NAMALWA (cell line): ENCODE data around the gene IL19.
"Not testable (repeated sequence)": the region's sequence is repeated elsewhere in the genome, so short reads cannot be mapped to it uniquely, and the experiment has no call there.

Experiments used
- DNase-seq: peaks from one replicate; pipeline ENCODE4 v3.0.0-alpha.2; 2015; ENCODE audit warnings: low spot score

Gene IL19

DNA sequence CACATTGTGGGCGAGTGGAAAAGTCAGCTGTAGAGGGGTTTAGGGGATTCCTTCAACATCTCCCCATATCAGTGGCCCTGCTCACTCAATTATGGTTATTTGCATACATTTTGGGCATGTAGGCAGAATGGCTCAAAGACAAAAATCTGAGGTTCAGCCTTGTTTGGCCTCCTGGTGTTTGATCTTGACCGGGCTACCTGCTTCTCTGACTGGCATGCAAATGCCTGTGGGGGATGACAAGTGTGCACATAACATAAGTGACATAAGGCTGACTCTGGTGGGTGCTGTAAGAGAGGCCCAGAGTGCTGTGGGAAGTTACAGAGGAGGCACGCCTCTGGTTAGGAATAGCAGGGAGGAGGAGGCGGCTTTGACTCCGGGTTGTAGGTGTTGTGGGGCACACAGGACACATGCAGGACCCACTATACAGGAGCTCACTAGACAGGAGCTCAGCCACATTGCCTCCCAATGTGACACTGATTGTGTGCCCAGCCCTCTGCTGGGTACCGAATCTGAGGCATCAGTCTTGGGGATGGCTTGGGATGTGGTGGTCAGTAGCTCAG, 29.4 kb upstream of the IL19 start:
- no peak for DNase-seq

DNA sequence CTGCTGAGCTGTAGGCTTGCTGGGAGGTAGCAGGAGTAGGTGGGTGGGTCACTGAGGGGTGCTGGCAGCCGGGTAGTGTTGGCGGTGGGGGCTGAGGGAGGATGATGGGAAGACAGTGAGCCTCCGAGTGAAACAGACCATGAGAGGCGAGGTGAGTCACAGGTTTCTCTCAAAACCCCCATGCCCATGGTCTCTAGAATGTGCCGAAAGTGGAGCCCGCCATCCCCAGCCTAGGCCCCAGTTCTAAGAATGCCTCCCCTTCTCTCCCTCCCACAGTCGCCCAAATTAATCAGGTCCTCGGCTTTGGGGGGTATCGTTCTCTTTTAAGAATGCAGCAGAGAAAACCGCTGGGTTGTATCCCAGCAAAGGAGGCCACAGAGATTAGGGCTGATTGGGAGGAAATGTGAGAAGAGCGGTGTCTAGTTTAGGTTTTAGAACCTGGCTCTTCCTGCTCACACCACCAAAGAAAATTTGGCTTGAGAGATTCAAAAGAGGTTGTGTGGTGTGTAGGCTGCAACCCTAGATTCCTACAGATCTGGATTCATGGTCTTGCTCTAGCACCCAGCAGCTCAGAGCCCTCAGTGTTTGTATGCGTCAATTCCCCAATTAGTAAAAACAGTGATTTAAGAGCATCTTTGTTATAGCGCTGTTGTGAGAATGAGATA, 27.7 kb upstream of the IL19 start:
- no peak for DNase-seq

DNA sequence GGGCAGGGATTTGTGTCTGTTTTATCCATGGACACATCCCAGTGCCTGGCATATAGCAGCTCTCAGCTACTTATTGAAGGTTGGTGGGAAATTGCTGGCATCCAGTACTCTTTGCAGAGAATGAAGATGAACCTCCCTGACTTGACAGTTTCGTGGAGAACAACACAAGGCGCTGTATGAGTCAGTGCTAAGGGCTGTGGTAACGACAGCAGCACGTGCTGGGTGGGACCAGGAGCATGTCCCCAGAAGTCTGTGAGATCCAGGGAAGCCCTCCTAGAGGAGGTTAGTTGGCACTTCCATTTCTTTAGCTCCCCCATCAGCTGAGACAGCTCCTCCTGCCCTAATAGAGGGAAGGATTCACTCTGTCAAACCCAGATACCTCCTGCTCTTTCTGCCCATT, 25.9 kb upstream of the IL19 start:
- no peak for DNase-seq

DNA sequence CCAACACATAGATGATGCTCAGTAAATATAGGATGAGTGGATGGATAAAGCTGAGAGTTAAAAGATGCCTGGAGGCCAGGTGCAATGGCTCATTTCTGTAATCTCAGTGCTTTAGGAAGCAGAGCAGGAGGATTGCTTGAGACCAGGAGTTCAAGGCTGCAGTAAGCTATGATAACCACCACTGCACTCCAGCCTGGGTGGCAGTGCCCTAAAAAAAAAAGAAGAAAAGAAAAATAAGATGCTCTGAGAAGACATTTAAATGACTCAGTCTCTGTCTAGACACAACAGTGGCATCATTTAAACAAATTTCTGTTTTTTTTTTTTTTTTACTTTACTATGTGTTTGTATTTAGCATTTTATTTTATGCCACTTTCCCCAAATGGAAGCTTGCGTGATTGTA, 25.3 kb upstream of the IL19 start:
- DNase-seq: no peak

DNA sequence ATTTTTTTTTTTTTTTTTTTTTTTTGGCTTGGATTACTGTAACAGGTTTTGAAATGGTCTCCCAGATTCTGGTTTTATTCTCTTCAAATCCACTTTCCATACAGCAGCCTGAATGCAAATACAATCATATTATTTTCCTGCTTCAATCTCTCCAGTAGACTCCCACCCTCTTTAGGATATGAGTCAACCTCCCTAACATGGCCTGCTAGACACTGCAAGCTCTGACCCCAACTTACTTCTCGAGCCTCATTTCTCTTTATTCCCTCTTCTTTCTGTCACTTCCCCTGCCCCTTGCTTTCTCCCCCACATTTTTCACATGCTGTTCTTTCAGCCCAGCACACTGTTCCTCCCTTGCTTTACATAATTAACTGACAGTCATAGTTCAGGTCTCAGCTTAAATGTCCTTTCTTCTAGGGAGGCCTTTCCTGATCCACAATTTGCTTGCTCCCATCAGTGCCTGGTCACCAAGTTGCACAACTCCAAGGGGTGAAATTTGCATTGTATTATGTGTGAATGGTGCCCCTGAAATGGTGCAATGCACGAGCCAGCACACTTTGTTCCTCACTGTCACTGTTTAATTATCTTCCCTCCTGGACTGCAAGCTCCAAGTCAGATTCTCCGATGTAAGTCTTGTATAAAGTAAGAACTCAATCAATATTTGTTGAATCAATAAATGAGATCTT, 22.1 kb upstream of the IL19 start:
- no peak for DNase-seq

DNA sequence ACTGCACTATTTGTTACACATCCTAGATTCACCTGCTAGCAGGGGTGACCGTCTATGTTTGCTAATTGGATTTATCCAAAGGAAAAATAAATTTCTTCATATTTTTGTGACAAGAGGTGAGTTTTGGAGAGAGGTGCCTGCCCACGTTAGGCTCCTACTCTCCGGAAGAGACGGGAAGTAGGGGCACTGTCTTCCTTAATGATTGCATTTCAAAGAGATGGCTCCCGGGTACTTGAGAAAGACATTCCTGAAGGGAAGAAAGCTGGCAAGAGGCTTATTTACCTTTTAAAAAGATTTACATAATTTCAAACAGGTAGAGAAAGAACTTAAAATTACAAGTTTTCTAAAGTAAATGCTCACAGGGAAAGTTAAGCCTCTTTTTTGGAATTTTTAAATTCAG, 18.7 kb upstream of the IL19 start:
- no peak for DNase-seq

DNA sequence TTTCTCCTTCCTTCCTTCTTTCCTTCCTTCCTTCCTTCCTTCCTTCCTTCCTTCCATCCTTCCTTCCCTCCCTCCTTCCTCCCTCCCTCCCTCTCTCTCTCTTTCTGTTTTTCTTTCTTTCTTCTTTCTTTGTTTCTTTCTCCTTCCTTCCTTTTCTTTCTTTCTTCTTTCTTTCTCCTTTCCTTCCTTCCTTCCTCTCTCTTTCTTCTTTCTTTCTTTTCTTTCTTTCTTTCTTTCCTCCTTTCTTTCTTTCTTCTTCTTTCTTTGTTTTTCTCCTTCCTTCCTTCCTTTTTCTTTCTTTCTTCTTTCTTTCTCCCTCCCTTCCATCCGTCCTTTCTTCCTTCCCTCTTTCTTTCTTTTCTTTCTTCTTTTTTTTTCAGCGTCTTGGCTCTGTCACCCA, 18.1 kb upstream of the IL19 start:
- no peak for DNase-seq

DNA sequence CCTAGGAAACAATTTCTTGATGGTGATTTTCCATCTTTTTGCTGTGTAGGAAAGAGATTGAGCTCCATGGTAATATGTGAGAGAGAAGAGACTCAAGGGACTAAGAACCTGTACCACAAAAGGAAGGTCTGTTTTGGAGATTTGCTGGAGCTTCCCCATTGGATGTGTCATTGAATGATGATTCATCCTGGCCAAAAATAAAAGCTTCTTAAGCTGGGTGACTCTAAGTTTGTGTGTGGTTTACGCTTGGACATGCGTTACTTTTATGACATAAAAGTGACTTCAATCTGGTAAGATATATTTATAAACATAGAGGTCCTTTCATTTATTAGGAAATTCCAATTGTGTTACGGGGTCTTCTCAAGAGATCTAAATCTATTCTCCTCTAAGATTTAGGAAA, 17.4 kb upstream of the IL19 start:
- DNase-seq: no peak

DNA sequence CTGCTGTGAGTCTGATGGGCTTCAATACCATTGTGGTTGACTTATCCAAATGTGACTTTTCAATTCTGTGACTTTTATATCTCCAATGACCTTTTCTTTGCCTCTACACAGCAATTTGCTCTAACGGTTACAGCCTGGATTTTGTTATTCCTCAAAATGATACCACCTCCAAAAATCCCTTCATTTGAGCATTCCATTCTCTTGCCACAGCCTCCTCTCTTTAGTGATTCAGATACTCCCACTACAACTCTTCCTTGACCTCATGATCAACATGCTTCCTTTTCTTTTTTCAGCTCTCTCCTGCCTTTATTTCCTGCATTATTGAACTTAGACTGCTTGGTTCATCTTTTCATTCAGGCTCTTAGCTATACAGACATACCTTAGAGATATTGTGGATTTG, 16.6 kb upstream of the IL19 start:
- no peak for DNase-seq

DNA sequence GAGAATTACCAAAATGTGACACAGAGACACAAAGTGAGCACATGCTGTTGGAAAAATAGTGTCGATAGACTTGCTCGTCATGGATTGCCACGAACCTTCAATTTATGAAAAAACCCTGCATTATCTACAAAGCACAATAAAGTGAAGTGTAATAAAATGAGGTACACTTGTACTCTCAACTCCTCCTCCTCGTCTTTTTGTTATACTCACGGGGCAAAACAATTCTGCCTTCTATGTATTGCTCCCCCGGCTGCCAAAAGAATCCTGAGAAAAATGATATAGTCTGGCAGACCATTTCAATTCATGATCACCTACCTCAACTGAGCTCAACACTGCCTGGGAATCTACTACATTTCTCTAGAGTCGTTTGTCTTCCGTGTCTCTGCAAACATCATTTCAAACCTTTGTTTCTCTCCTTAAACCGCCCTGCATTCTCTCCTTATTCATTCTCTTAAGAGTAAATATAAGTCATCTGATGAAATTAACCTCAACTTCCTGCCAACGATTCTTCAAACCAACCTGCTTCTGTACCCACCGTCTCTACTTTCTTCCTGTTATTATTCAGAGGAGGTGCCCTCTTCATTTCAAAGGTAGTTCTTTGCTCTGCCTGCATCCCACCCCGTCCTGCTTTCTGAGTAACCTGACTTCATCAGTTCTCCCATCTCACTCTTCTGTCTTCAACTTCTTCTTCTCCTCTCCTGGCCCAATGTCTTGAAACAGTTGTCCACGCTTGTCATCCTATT, 12.9 kb upstream of the IL19 start:
- DNase-seq: no peak

DNA sequence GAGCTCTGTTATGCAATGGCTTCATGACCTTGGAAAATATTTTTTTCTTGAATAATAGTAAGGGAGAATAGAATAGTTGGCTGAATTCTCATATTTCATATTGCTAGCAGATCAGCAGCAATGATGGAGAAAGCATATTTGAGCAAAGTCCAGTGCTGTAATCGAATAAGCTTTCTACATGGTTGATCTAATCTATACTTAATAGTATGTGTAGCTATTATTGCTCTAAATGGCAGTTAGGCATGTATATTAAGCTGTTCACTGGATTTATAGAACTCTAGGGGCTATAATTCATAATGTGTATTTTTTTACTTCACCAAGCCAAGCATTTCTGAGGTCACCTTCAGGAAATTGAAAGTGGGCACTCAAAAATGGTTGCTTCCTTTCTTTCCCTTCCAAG, 10.0 kb upstream of the IL19 start:
- no peak for DNase-seq

DNA sequence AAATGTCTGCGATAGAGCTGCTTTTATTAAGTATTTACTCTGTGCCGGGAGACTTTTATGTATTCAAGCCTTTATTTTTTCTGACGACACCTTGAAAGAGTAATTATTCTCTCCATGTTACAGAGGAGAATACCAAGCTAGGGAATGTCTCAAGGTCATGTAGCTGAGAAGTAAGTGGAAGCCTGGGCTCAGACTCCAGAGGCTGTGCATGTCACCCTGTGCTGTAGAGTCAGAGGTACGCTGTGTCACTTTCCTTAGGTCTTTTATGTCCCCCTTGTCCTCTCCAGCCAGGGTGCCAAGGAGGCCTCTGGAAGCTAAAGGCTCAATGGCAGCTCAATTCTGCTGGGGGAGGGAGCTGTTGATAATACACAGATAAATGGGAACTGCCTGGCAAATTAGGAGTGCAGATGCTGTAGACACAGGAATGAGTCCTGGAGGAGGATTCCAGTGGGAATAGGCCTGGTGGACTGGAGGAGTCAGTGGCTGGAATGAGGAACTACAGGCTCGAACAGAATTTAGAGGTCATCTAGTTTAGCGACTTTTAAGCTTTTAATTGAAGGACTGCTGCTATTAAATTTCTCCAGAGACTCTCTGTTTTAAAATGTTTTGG, 9.3 kb upstream of the IL19 start:
- DNase-seq: no peak

DNA sequence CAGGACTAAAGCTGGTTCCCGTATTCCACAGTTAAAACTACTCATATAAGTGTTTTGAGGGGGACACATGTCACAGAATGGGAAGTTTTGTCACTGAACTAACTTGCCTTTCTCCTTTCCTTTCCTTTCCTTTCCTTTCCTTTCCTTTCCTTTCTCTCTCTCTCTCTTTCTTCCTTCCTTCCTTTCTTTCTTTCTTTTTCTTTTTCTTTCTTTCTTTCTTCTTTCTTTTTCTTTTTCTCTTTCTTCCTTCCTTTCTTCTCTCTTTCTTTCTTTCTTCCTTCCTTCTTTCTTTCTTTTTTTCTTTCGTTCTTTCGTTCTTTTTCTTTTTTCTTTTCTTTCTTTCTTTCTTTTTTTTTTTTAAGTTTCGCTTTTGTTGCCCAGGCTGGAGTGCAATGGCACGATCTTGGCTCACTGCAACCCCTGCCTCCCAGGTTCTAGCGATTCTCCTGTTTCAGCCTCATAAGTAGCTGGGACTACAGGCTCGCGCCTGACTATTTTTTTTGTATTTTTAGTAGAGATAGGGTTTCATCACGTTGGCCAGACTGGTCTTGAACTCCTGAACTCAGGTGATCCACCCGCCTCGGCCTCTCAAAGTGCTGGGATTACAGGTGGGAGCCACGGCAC, 7.7 kb upstream of the IL19 start:
- not testable (repeated sequence) for DNase-seq

DNA sequence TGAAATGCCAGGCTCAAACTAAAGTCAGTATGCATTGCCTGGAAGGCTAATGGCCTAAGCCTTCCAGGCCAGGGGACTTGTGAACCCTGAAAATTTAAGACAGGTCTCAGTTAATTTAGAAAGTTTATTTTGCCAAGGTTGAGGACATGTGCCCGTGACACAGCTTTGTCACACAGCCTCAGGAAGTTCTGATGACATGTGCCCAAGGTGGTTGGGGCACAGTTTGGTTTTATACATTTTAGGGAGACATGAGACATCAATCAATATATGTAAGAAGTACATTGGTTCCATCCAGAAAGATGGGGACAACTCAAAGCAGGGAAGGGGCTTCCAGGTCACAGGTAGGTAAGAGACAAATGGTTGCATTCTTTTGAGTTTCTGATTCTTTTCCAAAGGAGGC, 4.8 kb upstream of the IL19 start:
- DNase-seq: not testable (repeated sequence)

DNA sequence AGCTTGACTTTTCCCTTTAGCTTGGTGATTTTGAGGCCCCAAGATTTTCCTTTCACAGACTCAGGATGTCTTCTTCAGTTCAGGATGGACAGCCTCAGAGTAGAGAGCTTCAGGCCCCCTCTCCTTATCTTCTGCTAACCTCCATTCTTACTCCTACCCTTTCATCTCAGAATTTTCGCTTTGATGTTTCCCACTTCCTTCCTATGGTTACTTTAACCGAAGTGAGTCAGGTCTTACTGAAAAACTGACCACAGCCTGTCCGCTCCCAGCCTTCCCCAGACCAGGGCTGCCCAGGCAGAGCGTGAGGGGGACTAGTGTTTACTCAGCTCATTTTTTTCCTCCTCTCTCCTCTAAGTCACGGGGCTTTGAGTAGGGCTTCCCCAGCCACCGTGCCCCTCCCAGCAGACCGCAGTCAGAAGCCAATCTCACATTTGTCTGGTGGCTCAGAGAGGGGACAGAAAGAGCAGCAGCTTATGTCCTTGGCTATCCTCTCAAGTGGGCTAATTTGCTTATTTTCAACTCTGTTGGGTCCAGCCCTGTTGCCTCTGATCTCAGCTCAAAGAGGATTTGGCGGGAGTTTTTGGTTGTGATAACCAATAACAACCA, 4.2 kb upstream of the IL19 start:
- DNase-seq: no peak

DNA sequence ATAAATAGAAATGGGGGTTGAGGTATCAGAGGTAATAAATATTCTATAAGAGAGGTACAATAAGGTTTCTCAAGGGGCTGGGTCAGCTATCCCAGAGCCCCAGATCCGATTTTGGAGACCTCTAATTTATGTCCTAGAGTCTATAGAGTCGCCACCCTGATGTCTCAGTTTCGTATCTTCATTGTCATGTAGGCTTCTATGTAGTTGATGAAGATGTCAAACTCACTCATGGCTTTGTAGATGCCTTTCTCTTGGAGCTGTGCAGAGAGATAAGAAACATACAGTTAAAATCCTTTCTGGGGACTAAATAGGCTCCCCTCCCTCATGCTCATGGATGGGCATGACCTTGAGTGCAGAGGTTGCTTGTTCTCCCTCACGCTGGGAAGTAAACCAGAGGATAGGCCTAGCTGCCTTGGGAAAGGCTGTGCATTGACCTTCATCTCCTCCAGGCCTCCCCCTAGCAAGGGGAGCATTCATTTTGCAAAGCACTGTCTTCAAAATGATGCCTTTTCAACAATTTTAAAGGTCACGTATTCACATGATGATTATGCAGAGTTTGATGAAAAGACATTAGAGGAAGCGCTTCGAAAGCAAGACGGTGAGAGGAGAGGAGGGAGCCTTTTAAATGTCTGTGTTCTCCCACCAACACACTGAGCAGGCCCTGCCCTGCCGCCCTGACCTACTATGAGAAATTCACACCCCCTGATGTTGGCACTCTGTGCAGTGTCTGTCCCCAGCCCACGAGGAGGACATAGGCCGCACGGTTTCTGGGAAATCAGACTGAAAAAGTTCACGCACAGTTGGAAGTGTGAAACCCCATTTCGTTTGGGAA, 1.9 kb upstream of the IL19 start:
- no peak for DNase-seq

DNA sequence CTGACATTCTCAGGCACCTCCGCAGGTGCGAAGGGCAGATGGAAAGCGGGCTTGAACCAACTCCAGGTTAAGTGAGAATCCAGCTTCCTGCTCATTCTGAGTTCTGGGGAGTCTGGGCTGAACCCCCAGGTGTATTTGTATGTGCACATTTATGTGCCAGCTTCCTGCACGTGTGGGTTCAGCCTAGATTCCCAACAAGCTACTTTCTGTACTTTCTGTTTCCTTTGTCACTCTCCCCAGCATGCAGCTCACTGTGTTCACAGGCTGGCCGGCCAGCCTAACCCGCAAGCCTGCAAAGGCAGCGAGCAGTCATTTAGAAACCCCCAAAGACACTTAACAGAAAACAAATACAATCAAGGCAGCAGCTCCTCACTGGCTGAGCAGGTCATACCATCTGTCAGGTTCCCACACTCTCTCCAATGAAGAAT, 1.3 kb upstream of the IL19 start:
- peak; percentile 34 for DNase-seq

DNA sequence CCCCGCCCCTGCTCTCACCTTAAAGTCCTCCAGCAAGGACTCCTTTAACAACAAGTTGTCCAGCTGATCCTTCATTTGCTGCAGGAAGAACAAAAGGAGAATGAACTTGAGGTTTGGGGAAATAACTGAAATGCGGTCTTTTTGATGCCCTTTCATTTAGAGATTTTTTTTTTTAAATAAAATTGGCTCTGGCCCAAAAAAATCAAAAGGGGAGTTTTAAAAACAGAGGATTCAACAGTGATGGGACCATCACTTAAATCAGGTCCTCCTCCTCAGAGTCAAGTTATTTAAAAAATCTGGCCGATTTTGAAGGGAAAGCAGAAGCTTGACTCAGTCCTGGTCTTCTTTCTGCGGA, 742 bp downstream of the IL19 start:
- no peak for DNase-seq

DNA sequence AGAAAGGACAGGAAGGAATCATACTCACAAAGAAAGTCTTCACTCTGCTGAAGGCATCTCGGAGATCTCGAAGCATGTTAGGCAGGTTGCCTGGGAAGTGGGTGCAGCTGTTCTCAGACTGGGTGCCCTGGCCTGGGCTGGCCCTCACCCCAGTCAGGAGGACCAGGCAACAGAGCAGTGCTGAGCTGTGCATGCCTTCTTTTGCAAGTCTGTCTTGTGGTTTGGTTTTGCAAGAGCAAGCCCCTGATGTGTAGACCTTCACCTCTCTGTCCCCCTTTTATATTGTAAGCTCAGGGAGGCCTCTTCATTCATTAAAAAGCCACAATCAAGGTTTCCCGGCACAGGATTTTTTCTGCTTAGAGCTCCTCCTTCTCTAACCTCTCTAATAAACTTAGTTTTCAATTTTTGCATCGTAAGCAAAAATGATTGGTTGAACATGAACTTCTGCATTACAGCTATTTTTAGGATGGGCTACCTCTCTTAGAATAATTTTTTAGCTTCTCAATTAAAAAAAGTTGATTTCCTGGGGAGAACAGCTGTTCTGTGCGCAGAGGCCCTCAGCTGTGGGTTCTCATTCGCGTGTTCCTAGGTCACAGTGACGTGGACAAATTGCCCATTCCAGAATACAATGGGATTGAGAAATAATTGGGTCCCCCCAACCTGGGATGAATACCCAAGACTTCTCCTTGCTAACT, 1.8 kb downstream of the IL19 start, which contains the start of gene IL10:
TSS of gene IL10 (minus strand) at position 252 of the 695 bp plus-strand sequence. CDS start at position 193, 59 bp downstream.
- no peak for DNase-seq

DNA sequence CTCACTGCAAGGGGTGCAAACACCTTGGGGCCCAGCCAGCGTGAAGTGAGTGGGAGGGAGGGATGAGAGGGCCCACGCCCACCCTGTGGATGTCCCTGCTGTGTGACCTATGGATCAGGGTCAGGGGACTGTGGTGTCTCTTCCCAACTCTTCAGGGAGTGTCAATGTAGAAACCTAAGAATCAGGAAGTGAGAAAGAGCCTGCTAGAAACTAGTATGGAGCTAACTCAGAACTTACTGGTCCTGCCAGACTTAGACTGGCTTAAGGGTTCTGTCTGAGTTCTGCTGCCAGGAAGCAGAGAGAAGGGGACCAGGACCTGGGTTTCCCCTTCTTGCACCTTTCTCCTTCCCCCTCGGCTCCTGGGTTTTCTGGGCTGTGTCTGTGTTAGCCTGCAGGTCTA, 3.5 kb downstream of the IL19 start:
- no peak for DNase-seq
